HG03196 (cell line): ENCODE data around the gene SLC25A21.

Source experiments
- ATAC-seq: cut with Tn5 transposase; IDR thresholded peaks from one replicate; pipeline ENCODE4 v1.9.1; 2021; ENCODE audit not compliant: unreplicated experiment

Gene SLC25A21

DNA sequence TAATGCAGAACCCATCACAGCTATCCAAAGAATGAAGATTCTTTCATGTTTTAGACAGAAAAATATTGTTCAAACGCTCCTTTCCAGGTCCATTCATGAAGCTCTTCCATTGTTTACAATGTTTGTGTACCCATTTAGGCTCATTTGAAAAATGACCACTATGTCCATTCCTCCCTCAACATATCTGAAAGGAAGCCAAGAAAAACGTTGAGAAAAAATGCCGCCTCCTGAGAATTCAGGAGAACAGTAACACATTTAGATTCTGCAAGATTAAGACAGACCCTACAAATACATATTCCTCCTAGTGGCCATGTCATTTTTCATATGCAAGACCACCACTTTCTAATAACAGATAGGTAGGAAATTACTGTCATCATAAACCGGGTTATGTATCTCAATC is 124.4 kb downstream of the SLC25A21 start:
- no peak for ATAC-seq

DNA sequence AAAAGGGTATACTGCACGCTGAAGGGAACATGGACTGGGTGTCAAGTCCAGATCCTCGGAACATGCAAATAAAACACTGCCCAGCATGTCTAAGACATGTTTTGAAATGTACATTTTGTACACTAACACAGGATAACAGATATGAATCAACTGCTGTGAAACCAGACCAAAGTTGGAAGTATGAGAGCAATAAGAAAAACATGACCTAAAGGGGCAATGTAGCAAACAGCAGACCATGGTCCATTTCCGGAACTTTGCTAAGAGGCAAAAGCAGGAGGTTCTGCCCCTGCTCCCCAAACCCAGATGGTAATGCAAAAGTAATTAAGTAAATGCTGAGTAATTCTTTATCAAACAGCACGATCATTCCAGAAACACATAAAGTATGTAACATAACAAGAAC is 125.2 kb downstream of the SLC25A21 start:
- no peak for ATAC-seq

DNA sequence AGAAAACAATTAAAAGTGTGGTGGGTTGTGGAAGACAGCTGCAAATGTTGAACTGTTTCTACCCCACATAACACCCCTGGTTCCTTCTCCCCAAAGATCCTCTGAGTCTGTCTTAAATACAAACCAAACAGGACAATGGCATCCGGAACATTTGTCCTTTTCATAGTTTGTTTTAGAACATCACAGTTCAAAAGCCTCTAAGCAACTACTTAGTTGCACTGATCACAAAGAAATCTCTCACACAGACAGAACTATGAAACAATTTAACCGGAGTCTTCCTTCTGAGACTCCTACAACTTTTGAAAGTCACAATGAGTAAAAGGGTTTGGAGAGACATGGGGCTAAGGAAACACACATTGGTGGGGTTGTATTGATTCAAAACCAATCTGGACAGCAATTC is 125.6 kb downstream of the SLC25A21 start:
- ATAC-seq = no peak

DNA sequence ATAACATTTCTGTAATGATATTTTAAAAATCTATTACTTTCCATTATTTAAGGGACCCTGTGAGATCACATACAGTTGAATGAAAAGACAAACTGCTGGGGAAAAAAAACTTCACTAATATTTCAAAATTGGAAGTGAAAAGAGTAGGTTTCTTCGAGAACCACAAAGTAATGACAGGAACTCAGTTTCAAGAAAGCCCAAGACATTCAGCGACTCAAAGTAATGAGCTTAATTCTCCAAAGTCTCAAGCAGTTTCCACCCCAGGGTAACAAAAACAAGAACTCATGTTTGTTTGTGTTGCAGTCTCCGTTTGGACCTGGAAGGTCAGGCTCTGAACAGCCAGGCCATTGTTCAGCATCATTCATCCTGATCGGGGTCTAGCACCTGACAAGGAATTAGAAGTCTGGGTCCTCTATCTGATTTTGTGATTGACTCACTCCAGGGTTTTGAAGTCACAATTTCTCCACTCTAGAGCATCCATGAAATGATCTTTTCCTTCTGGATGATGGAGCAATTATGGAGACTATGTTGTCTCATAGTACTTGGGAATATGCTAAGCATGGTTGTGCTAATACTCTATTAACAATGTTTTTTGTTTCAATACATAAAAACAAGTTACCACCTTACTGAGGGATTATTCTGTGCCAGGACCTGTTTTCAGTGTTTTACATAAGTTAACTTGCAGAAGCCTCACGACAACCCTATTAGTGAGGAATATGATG is 126.9 kb downstream of the SLC25A21 start:
- no peak for ATAC-seq

DNA sequence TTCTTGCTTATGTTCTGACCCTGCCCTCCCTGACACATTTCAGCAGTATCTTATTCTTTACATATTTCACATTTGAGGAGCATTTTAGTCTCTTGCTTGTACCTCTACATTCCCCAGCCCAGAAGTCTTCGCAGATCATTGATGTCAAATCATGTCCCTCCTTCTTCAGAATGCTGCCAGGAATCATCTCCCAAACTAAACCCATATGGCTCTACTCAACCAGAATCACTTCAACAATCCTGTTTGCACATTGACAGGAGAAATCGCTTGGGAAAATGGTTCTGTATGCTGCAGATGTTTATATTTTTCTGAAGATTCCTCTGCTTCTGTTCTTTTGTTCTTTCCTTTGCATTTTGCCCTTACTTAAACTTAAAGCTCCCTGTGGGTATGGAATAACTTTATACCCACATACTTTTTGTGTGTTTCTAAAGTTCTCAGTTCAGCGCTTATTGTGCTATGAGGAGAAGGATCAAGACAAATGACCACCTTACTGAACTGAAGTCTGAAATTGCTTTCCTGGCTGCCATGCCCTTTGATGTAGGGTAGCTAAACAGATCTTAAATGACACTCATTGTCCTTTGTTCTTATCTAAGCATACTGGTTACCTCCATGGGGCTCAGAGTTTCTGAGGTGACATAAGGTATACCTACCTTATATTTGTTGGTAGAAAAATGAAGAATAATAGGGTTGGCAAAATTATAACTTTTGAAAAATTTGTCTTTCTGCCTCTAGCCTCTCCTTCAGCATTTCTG is 134.6 kb downstream of the SLC25A21 start:
- ATAC-seq = no peak

DNA sequence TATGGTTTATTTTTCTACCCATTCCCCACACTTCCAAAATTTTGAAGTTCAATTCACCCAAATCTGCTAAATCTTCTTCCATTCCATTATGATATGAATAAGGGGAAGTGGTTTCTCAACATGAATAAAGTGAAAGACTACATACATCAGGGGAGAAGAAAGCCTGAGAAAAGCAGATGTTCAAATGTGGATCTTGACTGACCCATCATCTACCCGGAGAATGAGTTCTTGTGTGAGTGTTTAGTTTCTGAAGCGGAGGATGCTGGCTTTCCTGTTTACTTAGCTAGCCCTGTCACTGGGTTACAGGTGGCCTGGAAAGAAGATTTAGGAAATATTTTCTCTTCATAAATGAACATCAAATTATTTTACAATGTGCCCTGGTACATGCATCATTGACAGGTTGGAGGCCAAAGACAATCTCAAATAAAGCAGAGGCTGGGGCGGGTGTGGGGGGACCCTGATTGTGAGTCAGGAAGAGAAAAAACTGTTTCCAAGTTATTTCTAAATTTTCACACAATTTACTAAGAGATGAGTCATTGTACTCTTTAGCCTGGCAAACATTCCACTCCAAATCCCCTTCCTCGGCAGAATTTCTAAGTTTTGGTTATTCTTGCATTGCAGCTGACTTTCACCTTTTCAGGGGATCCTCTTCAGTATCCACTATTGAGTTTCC is 135.6 kb downstream of the SLC25A21 start:
- ATAC-seq = no peak

DNA sequence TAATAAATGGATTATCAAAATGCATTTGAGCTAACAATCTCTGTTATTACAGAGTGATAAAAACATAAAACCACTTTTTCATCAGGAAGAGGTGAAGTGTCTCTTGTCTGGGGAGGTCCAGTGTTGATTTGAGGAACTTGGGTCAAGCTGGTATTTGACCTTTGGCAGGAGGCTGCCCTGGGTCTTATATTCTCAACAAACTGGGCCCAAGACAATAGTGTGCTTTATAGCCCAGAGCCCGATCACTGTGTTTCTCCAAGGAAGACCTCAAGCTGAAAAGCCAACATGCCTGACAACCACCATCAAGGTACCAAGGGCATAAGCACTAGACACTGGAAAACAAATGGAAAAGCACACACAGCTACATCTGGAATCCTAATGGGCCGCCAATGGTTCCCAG is 137.0 kb downstream of the SLC25A21 start:
- ATAC-seq = no peak

DNA sequence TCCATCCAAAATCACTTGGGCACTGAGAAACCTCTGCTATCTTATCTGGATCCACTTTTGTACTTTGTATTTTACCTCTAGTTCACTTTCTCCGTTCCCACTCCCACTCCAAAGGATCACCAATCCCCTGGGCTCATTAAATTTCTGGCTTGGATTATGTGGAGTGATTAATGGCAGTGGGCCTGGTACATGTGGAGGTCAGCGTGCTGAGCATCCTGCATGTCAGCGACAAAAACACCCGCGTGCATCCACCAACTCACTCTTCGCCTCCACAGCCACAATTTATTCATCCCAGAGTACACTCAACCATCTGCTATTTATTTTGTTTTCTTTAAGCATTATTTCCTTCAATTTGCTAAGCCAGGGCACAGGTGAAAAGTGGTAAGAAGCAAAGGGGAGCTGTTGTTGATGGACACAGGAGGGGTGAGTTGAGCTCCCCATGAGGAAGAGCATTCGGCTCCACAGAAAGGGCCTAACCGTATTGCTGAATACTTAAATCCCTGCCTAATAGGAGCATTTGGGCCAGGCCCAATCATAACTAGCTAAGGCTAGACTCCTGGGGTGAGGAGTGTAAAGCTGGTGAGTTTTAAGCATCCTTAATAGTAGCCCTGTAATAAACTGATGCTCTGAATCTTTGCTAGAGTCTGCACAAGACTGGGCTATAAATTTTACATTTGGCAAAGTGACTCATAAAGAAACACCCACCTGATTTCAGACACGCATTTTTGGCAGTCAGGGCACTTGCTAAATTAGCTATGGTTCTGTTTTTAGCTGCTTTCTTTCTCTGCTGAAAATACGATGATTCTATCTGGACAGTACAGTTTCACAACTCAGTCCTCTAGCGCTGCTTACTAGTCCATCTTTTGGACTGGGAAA is 137.8 kb downstream of the SLC25A21 start:
- no peak for ATAC-seq

DNA sequence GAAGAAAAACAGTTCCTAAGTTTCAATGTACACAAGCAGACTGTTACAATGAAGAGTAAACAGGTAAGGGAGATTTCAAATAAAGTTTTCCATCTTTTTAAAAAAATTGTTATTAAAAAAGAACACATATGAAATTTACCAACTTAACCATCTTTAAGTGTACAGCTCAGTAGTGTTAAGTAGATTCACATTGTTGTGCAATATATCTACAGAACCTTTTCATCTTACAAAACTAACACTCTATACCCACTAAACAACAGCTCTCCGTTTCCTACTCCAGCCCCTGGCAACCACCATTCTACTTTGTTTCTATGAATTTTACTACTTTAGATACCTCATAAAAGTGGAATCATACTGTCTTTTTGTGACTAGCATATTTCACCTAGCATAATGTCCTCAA is 139.5 kb downstream of the SLC25A21 start:
- no peak for ATAC-seq

DNA sequence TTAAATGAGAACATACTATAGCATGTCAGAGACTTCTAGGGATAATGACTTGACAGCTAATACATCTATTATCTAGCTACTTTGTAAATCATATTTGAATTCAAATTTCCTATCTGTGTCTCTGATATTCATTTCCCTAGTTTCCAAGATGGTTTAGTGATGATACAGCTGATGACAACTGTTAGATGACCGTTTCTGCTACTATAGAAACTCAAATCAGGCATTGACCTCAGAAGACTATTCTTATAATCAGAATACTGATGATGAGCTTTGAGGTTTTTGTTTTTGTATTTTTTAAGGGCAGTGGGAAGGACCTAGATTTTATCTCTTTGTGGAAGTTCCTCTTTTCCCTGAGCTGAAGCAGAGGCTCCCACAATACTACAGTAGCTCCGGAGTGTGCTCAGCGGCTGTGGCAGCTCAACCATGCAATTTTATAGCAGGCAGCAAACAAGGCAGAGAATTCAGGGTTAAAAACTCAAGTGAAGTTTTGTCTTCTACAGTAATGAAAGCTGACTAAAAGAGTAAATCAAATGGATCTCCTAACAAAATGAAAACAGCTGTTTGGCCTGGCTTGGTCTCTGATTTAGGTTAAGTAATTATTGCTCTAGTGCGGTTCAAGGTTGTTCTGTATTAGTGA is 145.1 kb downstream of the SLC25A21 start:
- no peak for ATAC-seq

DNA sequence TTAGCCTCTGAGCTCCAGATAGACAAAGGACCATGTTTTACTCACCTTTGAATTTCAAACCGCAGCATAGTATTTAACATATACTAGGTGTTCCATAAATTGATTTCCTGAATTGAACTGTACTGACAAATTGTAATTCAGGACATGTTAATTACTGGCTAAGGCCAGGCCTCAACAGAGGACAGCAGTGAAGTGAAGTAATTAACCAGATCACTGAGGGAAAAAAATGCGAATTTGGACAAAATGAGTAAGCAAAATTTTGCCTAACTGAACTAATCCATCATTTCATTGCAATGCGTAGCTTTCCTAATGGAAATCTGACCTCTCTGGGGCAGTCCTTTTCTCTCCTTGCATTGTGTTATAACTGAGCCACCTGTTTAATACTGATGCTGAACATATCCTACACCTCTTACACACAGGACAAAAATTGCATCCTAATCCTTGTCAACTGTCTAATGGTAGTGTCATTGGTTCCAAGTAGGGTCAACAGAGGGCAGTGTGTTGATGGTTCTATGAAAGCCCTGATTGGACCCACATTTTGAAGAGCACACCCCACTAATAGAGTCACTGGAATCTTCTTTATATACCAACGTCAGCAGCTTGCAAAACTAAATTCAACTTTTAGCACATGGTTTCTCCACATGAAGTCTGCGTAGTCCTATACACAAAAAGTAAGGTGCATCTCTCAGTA is 148.4 kb downstream of the SLC25A21 start:
- no peak for ATAC-seq

DNA sequence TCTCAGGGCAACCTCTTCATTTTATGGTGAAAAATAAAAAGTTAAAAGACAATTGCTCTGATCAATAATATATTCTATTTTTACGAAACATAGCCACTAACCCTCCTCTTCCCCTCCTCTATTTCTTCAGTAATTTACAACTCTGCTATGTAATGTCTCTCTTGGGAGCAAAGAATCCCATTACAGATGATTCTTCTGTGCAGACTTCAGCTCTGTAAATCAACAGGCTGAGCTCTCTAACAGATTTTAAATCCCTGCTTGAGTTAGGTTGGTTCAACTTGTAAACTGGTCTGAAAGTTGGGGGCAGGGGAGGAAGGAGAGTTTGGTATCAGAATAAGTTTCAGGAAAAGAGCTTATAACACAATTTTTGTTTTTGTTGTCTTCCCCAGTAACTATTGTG is 151.0 kb downstream of the SLC25A21 start:
- no peak for ATAC-seq

DNA sequence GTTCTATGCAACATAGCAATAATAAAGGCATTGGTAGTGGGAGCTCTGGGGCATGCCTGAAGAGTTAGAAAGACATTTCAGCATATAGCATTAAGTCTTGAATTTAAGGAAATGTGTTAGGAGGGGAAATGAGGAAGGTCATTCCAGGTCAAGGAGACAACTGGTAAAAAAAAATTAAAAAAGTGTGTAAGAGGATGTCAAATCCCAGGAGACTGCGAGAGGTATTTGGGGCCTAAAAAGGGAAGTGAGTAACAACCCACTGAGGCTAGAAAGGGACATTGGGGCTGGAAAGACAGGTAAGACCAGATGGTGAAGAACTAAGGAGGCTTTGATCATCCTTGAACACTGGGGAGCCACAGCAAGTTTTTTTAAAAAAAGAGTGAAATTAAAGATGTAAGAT is 152.9 kb downstream of the SLC25A21 start:
- no peak for ATAC-seq

DNA sequence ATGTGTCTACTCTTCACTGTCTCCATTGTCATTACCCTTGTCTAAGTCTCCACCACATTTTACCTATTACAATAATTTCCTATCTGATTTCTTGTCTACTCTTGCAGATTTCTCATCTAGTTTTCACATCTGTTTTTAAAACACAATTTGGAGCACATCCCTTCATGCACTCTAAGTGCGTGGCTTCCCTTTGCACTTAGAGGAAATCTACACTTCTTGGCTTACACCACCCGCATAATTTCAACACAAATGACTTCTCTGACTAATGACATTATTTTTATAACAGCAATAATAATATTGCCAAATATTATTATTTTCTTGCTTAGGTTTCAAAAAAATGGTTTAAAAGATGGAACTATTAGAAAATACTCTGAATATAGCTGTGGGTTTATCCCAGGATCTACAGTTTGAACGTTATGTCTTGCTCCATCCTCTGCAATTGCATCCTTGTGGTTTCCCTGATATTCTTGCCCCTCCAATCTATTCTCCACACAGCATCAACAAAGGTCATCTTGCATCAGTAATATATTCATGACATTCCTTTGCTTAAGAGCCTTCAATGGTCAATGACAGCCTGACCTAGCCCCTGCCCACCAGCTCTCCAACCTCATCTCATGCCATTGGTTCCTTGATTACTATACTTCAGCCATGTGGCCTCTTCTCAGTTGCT is 153.7 kb downstream of the SLC25A21 start:
- no peak for ATAC-seq

DNA sequence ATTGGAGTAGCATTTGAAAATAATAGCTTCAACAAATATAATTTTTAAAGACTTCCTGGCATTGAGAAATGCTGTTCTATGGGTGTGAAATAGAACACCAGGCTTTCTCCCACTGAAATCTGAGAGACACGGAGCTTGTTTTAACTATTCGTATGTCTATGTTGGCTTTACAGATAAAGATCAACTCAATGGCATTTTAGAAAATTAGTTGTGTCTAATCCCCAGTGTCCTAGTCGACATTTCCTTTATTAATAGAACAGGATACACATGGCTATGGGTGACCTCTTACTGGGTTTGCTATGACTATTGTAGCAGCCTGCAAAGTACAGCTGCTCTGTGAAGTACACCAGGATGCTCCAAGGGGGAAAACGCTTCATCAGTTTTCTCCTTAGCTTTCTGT is 159.3 kb downstream of the SLC25A21 start:
- no peak for ATAC-seq

DNA sequence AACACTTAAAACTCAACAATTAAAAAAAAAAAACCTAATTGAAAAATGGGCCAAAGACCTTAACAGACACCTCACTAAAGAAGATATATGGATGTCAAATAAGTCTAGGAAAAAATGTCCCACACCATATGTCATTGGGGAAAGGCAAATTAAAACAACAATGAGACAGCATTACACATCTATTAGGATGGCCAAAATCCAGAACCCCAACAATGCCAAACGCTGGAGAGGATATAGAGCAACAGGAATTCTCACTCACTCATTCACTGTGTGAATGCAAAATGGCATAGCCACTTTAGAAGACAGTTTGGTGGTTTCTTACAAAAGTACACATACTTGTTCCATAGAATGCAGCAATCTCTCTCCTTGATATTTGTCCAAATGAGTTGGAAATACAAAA is 173.7 kb downstream of the SLC25A21 start:
- ATAC-seq = no peak

DNA sequence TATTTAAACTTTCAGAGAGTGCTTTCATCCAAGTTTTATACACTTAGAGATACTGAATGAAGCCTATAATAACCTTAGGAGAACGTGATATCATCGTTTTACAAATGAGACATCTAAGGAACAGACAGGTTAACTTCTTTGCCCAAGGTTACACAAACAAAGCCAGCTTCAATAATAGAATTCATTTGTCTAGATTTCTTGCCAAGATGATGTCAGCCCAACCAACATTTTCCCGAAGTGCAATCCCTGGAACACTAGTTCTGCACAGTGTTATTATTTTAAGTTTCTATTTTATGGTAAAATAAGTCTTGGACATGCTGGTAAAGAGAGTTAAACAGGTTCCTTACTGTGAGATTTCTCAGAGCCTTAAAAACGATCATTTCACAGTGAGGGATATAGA is 174.6 kb downstream of the SLC25A21 start:
- no peak for ATAC-seq

DNA sequence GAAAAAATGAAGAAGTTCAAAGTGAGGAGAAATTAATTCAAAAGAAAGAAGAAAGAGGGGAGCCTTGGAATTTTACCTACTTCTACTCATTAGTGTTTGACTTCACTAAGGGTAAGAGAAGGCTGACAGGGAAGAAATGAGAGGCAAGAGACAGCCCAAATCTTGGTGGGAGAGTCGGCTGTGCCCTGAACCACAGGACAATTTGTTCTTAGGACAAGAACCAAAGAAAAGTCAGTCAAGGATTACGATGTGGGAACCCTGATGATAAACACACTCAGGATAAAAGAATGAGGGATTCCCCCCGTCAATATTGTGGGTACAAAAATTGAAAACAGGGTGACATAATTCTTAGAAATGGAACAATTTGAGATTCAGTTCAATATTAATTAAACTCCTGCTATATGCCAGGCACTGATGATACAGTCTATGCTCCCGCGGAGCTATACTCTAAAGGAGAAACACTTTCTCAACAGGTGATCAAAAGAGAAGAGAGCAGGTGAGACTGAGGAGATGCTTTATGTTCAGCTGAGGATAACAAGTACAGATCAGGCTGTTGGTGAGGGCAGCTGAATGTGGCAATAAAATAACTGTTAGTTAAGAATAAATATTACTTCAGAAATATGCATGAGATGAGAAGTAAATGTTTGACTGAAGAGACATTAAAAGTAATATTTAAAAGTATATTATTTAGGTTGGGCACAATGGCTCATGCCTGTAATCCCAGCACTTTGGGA is 175.4 kb downstream of the SLC25A21 start:
- no peak for ATAC-seq
